UCSD-AML1 (cell line): ENCODE data around the gene MKNK2.

Source experiments
- DNase-seq: peaks from one replicate; lab custom pipeline; 2025; ENCODE audit not compliant: unreplicated experiment; lab: John Stamatoyannopoulos, UW

Gene MKNK2

DNA sequence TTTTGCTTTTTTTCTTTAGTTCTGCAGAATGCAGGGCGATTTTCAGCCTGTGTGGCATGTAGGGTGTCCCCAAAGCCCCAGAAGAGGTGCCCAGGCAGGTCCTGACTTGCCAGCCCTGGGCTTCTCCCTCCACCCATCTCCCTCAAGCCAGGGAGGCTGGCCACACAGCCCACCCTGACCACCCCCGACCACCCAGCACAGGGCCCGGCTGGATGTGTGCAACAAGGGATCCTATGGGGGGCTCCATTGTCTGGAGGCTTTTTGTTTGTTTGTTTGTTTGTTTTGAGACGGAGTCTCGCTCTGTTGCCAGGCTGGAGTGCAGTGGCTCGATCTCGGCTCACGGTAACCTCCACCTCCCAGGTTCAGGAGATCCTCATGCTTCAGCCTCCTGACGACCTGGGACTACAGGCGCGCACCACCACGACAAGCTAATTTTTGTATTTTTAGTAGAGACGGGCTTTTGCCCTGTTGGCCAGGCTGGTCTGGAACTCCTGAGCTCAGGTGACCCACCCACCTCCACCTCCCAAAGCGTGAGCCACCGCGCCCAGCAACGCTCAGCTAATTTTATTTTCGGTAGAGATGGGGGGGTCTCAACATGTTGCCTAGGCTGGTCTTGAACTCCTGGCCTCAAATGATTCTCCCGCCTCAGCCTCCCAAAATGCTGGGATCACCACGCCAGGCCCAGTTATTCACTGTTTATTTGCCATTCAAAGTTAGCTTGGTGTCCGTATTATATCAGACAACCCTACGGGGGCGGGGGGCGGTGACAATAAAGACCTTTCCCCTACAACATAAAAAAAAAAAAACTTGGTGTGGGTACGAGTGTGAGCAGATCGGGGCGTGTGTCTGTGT is 7.8 kb upstream of the MKNK2 start:
- DNase-seq: no peak

DNA sequence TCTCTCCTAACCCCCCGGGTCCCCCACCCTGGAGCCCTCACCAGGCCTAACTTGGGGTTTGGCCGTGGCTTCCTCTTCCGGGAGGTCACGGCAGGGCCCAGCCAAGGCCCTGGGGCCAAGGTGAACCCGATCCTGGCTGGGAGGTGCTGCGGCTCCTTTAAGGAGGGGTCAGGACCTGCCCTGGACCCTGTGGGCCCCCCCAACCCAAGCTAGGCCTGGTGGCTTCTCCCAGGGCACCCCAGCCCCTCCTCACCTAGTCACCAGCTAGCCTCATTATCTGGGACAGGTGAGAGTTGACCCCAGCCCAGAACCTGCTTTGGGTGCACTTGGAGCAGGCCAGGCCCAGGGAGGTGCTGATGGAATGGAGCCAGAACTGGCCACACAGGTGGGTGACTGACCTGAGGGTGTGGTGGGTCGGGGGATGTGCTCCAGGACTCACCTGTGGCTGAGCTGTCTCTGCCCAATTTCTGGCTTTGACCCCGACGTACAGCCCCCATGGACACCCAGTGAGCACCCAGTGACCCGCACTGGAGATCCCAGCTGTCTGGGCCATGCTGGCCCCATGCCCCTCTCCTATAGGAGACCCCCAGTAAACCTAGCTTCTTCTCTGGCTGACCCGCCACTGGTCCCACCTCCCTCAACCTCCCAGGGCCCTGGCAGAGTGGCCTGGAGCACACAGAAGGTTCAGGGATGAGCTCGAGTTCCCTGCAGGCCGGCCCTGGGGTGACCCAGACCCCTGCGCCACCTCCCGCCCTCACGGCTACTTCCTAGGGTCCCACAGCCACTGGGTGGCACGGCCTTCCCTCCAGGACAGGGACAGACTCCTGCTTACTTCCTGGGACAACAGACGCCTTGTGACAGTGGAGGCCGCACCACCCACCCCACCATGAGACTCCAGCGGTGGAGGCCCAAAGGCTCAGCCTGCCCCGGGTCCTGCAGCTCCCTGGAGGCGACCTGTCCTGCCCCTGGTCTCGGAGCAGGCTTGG is 6.7 kb upstream of the MKNK2 start:
- DNase-seq: no peak

DNA sequence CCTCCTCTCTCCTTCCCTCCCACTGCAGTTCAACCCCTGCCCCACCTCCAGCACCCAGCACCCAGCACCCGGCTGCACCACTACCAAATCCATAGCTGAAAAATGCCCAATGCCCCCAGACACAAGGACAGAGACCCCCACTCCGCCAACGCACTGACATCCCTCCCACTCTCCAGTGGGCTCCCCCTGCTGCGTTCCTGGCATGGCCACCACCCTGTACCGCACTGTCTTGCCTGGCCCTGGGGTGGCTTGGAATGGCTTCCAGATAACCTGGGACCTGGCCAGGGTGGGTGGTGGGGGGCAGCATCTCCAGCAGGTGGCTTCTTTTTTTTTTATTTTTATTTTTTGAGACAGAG is 5.8 kb upstream of the MKNK2 start:
- no peak for DNase-seq

DNA sequence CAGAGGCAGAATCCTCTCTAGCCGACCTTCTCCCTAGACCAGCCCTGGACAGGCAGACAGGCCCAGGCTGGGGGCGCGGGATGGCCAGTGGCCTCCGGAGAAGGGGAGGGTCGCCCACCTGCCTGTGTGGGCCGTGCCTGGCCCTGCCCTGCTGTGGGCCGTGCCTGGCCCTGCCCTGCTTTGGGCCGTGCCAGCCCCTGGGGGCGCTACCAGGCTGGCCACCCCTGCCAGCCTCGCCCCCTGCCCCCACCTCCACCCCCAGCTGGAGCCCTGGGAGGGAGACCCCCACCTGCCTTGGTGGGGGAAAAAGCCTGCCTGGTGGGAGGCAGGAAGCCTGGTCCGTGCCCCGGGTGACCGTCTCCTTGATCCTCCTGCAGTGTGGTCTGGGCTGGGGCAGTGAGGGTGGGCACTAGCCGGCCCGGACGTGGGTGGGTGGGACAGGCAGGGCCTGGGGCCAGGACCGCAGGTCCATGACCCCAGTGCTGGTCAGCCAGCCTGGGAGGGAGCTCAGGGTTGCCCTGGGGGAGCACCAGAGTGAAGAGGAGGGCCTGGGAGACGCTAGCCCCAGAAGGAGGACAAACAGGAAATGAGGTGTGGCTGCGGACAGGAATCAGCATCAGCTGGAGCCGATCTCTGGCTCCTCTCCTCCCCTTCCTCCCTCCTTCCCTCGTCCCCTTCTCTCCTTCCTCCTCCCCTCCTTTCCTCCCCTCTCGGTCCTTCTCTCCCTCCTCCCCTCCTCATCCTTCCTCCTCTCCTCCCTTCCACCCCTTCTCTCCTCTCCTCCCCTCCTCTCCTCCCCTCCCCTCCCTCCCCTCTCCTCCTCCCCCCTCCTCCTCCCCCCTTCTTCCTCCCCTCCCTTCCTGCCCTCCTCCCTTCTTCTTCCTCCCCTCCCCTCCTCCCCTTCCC is 5.1 kb upstream of the MKNK2 start:
- DNase-seq: peak; percentile 32

DNA sequence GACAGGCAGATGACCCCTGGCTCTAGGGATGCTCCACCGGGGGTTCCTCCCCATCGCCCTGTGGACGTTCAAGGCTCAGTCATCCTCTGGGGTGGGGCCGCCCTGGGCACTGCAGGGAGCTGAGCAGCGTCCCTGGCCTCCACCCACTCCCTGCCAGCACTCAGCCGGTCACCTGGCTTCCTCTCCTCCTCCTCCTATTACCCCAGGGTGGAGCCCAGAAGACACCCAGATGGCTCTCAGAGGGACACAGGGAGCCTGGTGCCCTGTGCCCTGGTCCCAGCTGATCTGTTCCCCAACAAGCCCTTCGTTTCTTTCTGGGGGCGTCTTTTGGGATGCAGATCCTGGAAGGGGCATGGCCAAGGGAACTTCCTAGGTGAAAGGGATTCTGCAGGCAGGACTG is 3.7 kb upstream of the MKNK2 start:
- no peak for DNase-seq

DNA sequence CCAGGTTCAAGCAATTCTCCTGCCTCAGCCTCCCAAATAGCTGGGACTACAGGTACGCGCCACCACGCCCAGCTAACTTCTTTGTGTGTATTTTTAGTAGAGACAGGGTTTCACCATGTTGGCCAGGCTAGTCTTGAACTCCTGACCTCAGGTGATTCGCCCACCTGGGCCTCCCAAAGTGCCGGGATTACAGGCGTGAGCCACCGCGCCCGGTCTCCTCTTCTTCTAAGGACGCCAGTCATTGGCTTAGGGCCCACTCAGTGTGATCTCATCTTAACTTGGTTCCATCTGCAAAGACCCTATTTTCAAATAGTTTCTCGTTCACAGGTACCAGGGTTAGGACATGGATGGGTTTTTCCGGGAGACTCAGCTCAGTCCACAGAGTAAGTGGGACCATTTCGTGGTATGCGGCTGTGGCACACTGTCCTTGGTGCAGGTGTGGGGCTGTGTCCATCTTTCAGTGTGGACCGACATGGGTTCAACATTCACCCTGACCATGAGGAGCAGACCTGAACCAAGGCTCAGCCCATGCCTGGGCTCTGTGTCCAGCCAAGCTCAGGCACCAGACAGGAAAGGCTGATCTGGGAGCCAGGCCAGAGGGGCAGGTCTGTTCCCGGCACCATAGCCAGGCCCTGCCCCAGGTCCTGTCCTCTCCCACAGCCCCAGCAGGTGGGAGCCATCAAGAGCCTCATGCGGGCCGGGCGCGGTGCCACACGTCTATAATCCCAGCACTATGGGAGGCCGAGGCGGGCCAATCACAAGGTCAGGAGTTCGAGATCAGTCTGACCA is 2.8 kb upstream of the MKNK2 start:
- DNase-seq: no peak

DNA sequence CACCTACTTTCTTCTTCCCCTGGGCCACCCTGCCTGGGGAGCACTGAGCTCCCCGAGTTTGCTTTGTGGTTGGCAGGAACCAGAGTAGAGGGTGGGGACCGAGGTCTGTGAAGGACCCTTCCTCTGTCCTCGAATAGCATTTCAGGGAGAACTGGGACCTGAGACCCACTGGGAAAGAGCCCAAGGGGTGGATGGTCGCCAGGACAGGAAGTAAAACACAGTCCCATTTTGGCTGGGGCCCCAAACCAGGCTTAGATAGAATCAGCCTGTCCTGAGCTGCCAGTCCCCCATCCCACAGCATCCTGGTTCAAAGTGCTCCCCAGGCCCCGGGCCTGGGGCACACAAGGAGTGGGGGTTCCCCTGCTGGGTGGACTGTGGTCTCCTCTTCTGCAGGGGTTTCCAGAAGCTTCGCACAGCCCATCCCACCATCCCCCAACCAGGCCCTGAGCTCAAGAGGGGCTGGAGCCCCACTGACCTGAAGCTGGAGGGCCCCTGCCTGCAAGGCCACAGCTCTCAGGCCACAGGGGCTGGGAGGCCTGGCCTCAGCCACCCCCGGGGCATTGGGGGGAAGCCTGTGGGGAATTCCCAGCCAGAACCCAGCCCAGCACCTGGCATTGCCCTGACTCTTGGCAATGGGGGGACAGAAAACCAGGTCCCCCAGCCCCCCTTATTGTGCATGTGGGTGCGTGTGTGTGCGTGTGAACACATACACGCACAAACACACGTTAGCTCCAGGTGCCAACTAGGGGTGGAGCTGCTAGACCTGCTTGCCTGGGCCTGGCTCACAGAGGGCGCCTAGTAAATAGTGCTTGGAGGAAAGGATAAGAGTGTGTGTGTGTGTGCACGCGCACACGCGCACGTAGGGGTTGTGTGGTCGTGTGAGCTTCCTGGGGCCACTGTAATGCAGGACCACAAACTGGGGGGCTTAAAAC is 995 bp upstream of the MKNK2 start:
- peak; percentile 30 for DNase-seq

GRCh38 chr19:2050349-2050990 is 574 bp downstream of the MKNK2 start:
- no peak for DNase-seq

- peak; percentile 68 for DNase-seq
Observed at GRCh38 chr19:2049741-2050348, 1.2 kb downstream of the MKNK2 start.

GRCh38 chr19:2048959-2049740 is 1.9 kb downstream of the MKNK2 start:
- no peak for DNase-seq

- DNase-seq: no peak
Observed at GRCh38 chr19:2048104-2048958, 2.7 kb downstream of the MKNK2 start.

DNA sequence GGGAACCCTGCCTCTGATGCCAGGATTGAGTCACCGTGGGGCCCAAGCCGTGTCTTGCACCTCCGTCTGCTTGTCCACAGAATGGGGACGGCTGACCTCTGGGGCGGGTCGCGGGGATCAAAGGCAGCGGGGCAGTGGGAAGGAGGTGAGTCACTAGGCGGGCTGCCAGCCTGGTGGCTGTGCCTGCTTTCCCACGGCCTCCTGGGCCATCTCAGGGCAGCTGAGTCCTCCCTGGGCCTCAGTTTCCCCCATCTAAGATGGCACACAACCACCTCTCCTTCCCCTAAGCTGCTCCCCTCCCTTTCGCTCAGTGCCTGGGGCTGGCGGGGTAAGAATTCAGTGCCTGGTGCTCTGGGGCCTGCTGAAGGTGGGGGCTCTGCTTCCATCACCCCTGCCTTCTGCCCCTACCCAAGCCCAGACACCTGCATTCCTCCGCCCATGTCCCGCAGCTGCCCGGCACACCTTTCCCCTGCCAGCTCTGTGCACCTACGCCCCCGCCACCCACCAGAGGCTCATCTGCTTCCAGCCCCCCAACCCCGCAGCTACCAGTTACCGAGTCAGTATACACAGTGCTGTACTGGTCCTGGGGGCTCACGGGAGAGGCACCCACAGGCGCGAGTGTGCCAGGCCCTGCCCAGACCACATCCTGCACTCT is 3.5 kb downstream of the MKNK2 start:
- no peak for DNase-seq

DNA sequence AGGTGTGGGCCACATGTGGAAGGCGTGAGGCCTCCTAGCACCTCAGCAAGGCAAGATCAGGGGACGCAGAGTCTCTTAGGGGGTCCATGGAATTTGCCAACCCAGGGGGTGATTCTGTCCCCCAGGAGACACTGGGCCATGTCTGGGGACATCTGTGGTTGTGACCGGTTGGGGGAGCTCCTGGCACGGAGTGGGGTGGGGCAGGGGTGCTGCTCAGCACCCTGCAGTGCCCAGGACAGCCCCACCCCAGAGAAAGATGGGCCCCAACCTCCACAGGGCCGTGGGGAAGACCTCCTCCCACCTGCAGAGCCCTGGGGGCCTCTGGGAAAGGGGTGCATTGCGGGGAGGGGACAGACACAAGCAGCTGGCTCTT is 4.0 kb downstream of the MKNK2 start:
- DNase-seq: no peak

DNA sequence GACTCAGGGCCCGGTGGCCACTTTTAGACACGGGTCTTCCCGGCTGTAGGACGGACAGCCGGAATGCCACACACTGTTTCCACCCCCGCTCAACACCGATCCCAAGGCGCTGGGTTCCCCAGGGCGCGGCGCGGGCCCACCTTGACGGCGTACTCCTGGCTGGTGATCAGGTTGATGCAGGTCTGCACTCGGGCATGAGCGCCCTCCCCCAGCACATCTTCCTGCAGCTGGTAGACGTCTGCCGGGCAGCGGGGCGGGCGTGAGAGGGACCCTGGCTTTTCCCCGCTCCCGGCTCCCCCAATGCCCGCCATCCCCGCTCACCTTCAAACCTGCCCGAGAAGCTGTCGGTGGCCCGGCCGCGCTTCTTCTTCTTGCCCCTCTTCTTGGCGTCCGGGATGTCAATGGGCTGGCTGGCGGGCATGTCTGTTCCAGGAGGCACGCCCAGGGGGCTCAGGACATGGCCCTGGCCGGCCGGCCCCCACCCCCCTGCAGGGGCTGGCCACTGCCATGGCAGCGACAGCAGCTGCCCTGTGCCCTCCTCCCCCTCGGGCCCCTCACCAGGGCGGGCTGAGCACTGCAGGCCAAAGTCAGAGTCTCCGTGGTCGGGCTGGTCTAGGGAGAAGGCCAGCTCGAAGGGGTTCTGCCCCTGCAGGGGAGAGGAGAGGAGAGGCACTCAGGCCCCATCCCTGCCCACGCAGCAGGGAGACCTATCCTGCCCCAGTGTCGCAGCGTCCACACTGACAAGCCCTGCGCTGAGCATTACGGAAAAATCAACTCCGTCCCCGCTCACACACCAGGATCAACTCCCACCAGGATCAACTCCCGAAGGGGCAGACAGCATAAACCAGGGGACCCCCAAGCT is 4.8 kb downstream of the MKNK2 start:
- DNase-seq: no peak

GRCh38 chr19:2045501-2046045 is 5.5 kb downstream of the MKNK2 start:
- no peak for DNase-seq
